CD4-positive, alpha-beta T cell treated with Interleukin-10 for 1 hour (primary cell): ENCODE results near the gene ZMIZ1.

Experiments used
- DNase-seq: peaks from one replicate; pipeline ENCODE4 v3.0.0-alpha.2; 2020

The ZMIZ1 gene

GRCh38 chr10:79066411-79067240 lies 2.1 kb upstream of the ZMIZ1 start:
- peak; percentile 33 for DNase-seq

DNA sequence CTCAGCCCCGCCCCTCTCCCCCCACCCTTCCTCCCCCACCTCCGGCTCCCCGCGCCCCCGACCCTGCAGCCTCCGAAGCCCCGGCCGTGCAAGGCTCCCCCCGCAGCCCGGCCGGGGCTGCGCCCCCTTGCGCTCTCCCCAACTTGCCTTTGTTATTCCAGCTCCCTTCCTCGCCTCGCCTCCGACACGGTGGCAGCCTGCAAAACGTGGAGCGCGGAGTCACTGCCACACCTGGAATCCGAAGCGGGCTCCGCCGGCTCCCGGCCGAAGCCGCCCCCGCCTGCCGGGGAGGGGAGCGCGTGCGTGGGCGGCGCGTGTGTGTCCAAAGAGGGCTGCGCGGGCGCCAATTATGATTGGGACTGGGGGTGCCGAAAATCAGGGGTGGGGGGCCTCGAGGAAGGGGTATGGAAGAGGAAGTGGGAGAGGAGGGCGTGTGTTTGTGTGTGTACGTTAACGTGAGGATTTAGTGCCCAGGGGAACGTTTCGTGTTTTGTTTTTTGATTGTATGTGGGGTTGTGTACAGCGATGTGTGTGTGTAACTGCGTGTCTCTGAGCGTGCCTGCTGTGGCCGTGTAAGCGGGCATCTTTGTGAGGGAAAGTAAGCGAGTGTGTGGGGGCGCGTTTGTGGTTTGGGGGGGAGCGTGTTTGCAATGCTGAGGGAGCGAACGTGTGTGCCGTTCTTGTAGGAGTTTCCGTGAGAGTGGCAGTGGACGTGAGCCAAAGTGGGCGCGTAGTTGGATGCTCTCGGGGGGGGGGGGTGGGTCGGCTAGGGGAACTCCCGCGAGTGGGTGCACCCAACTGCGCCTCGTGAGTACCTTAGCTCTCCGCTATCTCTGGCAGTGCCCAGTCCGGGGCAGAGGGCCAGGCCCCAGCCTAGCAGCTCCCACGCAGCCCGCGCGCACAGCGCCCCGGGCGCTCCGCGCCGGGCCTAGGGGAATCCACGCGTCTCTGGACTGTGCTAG lies 1.2 kb upstream of the ZMIZ1 start:
- DNase-seq: peak; percentile 89

DNA sequence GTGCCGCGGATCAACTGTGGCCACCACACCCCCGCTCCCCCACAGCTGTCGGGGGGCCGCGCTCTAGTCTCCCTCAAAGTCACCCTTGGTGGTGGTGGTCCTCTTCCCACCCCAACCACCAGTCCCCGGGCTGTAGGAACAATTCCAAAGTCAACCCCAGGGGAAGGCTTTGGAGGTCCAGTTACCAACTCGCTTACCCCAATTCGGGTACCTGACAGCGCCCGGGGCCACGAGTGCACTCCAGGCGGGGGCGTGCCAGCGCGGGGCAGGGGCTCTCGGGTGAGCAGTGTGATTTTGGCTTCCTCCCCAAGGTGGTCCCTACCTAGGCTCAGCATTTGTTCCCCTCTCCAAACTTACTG lies 584 bp upstream of the ZMIZ1 start:
- peak; percentile 41 for DNase-seq

DNA sequence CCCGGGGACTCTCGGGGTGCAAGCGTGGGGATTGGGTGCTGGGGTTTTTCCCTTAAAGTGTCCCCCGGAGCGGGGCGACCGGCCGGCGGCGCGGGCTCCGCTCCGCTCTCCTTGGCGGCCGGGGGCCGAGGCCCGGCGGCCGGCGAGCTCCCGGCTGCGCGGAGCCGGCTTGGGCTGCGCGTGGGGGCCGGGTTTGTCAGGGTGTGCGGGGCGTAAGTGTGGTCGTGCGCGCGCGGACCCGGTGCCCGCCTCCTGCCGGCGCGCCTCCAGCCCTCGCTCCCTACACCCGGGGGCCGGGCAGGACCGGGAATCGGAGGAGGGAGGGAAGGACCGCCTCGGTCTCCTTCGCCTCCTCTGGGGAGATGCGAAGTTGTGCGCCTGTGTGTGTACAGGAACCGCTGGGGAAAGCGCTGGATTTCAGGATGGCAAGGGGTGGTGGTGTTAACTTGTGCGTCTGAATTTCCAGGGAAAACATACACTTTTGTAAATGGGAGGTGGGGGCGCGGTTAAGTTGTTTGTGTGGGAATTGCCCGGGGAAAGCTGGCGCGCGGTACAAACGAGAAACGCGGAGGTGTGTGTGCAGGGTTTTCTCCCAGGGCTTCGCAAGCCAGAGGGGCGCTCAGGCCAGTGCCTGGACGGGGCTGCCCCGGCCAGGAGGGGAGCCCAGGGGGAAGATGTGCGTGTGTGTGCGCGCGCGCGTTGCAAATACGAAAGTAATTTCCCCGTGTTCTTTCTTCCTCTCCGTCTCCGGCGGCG lies 737 bp downstream of the ZMIZ1 start:
- peak; percentile 49 for DNase-seq

DNA sequence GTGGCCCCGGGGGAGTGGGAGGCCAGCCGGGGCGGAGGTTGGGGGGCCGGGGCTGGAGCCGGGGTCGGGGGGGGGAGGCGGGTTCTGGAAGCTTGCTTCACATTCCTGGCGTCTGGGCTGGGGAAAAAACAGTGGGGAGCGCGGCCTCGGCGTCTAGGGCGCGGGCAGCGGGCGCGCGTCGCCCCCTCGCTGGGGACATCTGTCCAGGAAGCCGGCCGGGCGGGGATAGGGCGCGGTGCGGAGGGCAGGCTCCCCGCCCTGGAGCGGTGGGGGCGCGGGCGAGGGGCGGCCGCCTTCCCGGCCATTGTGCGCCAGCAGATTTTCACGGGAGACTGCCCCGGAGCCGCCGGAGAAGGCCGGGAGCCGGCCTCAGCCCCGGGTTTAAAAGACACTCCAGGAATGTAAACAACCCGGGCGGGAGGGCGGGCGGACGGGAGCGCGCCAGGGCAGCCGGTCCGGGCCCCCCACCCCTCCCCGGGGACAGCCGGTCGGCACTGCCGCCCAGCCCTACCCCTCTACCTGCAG lies 1.4 kb downstream of the ZMIZ1 start:
- no peak for DNase-seq

- no peak for DNase-seq
Observed at GRCh38 chr10:79070606-79071395, 2.0 kb downstream of the ZMIZ1 start.

DNA sequence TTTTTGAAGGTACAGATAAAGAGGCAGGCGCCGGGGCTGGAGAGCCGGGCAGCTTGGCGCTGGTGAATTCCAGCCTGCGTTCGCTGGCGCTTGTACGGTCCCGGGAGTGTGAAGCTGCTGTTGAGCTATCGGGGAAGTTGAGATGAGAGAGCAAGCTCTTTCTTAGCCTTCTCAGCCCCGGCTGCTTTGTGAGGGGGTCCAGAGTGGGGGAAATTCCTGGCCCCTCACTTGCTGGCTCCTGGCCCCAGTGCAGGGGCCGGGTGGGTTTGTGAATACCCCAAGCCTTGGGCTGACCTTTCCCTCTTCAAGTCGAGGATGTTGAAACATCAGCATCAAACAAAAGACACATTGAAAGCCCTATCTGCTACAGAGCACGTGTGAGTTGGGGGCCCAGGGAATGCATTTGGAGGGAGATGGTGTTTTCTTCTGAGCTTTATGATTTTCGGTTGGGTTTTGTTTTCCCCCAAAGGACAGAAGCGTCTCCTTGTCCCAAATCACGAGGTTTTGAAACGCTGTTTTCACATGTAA lies 2.7 kb downstream of the ZMIZ1 start:
- no peak for DNase-seq

DNA sequence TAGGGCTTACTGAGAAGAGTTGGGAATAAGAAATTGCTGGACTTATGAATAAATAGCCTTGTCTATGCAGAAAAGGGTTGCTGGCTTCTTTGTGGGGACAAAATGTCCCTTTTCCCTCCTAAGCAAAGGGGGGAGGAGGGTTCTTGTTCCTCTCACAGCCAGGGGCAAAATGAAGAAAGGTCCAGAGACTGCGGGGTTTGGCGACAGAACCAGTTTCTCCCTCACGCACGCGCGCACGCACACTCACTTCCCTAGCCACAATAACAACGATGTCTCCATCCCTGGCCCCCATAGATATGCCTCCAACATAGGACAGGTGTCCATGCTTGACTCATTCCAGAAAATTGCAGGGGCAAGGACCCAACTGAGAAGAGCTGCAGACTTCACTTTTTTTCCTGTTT lies 3.3 kb downstream of the ZMIZ1 start:
- DNase-seq: no peak

- DNase-seq: no peak
Observed at GRCh38 chr10:79072994-79073645, 4.4 kb downstream of the ZMIZ1 start.

DNA sequence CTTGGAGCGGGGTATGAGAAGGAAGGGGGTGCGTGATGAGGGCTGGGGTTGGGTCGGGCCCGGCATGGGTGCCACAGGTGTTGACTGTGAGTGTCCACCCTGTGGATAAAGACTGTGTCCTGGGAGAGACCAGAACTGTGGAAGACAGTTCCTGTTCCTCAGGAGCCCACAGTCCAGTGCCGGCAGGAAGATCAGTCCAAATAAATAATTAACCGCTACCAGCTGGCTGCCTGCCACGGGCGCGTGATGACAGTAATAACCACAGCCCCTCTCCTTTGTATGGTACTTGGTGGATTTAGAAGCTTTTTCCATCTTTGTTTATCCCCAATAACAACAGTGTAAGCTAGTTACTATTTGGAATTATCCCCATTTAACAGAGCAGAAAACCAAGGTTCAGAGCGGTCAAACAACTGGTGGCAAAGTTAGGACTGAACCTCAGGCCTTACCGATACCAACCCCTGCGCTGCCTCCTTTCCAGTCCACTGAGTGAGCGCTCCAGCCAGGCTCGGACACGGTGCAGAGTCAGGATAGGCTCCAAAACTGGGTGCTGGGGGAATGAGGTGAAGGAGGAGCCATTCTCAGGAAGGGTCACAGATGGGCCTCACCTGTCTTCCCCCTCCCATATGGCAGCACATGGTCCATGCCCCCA lies 5.1 kb downstream of the ZMIZ1 start:
- DNase-seq: no peak

GRCh38 chr10:79074732-79075131 lies 6.0 kb downstream of the ZMIZ1 start:
- no peak for DNase-seq

DNA sequence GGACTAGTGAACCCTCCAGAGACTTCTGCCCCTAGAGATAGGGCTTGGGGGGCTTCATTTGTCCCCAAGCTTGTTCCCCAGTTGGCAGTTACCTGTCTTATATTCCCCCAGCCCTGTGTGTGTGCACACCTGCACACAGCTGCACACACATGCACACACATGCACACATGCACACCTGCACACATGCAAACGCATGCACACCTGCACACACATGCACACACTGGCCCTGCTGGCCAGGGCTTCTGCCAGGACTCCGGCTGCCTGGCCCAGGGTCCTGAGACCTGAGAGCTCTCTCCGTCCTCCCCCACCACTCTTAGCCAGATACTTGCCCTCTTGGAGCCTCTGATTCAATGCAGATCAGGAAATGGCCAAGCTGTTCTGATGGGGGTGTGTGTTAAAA lies 6.7 kb downstream of the ZMIZ1 start:
- no peak for DNase-seq

DNA sequence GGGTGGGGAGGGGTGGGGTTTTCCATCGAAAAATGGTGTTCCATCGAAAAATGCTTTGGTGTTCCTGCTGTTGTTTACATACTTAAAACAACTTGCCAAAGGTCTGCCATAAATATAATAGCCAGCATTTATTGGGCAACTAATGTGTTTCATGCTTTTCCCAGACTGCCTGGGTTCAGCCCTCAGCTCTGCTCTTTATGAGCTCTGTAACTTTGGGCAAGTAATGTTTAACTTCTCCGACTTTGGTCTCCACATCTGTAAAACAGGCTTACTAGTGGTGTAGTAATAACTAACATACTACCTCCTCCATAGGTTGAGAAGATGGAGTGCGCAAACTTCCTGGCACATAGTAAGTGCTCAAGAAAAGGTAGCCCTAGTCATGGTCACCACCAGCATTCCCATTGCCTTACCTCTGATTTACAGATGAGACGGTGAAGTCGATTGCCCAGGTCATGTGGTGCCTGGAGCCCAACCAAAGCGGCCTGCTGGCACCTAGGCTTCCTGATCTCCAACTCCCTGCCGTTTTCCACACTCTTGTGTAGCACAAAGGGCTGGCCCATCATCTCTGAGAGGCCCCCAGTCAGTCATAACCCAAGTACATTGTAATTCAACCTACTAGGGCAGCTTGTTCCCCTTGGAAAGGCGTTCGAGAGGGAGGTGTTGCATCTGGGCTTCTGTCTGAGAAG lies 8.9 kb downstream of the ZMIZ1 start:
- no peak for DNase-seq

DNA sequence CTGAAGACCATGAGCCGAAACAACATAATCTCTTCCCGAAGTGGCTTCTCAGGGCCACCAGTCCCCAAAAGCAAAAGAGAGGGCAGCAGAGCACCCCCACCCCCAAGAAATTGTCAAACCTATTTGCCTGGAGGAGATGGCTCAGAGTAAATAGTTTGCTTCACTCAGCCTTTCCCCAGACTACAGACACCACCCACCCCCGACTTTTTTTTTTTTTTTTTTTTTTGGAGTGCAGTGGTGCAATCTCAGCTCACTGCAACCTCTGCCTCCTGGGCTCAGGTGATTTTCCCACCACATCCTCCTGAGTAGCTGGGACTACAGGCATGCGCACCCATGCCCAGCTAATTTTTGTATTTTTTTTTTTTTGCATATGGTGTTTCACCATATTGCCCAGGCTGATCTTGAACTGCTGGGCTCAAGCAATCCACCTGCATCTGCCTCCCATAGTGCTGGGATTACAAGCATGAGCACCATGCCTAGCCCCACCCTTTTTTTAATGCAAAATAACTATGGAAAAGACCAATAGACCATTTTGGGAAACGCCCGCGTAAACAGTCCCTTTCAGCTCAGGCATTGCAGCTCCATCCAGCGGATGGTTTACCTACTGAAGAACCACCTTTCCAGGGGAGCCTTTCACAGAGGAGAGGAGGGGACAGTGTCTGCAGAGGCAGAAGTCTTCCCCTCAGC lies 9.7 kb downstream of the ZMIZ1 start:
- DNase-seq: no peak

- DNase-seq: no peak
Observed at GRCh38 chr10:79079054-79079397, 10.3 kb downstream of the ZMIZ1 start.

DNA sequence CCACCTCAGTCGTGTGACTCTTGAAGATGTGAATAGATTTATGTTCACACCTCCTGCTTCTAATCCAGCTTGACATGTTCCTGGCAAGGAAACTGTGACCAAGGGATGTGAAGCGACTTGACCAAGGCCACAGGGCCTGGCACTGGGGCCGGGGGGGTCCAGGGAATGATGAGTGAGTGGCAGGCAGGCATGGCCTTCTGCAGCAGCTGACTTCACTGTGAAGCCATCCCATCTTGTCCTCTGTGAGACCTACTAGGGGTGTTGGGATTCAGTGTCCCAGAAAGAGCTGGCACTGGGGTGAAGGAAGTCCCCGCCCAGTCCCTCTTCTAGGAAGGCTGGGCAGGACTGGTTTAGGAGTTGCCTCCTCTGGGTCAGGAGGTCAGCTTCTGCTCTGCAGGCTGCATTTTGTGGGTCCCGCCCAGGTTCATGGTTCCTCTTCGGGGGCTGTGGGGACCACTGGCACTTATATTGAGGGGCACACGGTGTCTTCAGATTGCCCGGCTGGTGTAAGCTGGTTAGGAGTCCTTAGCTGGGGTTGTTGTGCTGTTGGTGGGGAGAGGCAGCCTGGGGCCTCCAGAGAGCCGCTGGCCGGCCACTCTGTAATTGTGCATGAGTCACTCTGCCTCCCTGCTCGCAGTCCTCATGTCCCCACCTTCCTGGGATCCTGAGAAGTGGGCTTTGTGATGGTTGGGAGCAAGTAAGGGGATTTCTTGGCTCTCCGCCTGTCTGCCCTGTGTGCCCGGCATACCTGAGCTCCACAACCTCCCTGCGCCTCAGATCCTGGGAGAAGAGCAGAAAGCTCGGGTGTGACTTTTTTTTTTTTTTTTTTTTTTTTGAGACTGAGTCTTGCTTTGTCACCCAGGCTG lies 11.0 kb downstream of the ZMIZ1 start:
- no peak for DNase-seq

- DNase-seq: no peak
Observed at GRCh38 chr10:79081353-79082034, 12.7 kb downstream of the ZMIZ1 start.

- DNase-seq: no peak
Observed at GRCh38 chr10:79082035-79082373, 13.2 kb downstream of the ZMIZ1 start.
